Measurements from ENCODE around the gene PDGFB. TPM values are rescaled to one million over a fixed set of nuclear protein-coding genes. Genes with fewer than 3 reads are reported as not detected.
A peak's percentile ranks its signal among the peaks of the same experiment; 100 is the strongest.

The PDGFB gene
- total and polyA plus RNA-seq, 9 of the 15 experiments (the other 6 are each of a cell fraction or from before 2014, with no cell fraction given): 0.07 to 4.0 (median 0.48) TPM; not detected in 1

DNA sequence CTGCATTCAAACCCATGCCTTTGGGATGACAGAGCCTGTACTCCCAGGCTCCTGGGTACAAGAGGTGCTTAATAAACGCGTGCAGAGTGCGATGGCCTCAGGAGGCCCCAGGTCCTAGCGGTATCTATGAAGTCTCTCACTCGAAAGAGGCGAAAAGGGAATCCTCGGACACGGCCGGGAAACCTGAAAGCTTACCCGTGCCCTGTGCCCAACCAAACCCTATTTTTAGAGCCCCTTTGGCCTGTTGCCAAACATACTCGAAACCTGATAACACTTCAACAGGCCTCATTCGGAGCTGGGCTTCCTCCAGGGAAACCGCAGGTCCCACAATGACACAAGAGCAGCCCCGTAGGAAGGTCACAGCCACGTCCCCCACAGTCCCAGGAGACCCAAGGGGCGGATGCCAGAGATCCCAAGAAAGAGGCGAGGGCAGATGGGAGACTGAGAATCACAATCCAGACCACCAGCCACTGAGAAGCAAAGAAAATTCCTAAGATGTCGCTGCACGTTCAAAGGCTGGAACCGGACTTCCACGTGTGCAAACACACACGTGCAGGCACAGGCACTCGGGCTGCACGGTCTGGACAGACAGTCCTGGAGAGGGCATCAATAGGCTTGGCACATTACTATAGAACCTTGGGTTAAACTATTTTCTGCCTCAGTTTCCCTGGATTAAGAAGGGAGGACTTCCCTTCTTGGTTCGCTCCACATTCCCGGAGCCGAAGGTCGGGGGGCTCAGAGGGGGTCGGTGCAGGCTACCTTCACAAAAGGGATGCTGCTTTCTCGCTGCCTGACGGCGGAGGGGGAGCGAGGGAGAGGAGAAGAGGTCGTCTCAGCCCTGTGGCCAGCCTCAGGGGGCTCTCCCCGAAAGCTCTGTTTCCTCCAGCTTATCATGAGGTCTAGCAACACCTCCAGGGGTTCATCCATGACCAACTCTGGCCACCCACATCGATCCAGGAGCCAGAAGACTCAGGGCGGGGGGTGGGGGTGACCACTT is 8.2 kb downstream of the PDGFB start (continued):
- TF ChIP-seq, protein P1, sequence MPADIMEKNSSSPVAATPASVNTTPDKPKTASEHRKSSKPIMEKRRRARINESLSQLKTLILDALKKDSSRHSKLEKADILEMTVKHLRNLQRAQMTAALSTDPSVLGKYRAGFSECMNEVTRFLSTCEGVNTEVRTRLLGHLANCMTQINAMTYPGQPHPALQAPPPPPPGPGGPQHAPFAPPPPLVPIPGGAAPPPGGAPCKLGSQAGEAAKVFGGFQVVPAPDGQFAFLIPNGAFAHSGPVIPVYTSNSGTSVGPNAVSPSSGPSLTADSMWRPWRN (IDR thresholded peaks at IDR 0.05; ENCODE audit: low read depth): peak; percentile 94
- TF ChIP-seq KAT2B (IDR thresholded peaks at IDR 0.05; ENCODE audit: low read depth, low read length): no peak
- peak; percentile 83 for TF ChIP-seq MEF2A (IDR thresholded peaks at IDR 0.05; ENCODE audit: control insufficient read depth, low read depth, low read length)
- peak; percentile 19; the same call in 1 of the 2 replicates for TF ChIP-seq CBFA2T2 (conservative IDR thresholded peaks at IDR 0.05)
- TF ChIP-seq SP2 (IDR thresholded peaks at IDR 0.05; ENCODE audit: extremely low read depth, low read depth, low read length, poor library complexity, severe bottlenecking): no peak
- TF ChIP-seq RUNX1 (IDR thresholded peaks at IDR 0.05; ENCODE audit: low read depth): 0 out of 2 replicates have a peak, but pooled peaks have one; percentile 78
- no peak for TF ChIP-seq ZKSCAN3 (CRISPR knock-in tag; IDR thresholded peaks at IDR 0.05)
- peak; percentile 38; the same call in 1 of the 2 replicates for TF ChIP-seq LEF1 (IDR thresholded peaks at IDR 0.05)

Measured in K562 (cell line).